CD8-positive, alpha-beta memory T cell (primary cell): ENCODE measurements around the gene RPN1. TPM values are rescaled to one million over a fixed set of nuclear protein-coding genes. Genes with fewer than 3 reads are reported as not detected.
A peak's percentile ranks its signal among the peaks of the same experiment; 100 is the strongest.

ENCODE experiments used
- CTCF ChIA-PET: fragments of 350-600 bp; sonication (Branson Sonifier 250); formaldehyde crosslinking; loops from one replicate; lab custom pipeline; 2021; ENCODE audit warnings: antibody characterized with exemption; lab: Charles Lee
- POLR2A ChIA-PET: fragments of 350-600 bp; sonication (Branson Sonifier 250); formaldehyde crosslinking; loops from one replicate; lab custom pipeline; 2021; ENCODE audit warnings: antibody characterized with exemption; lab: Charles Lee
- DNase-seq, 5 donors: peaks; one replicate each; pipeline versions ENCODE4 v3.0.0 to v3.0.0-alpha.2; 2020 to 2022; ENCODE audit warnings: mixed read lengths in 1 of 5
- H3K27ac ChIP-seq: one replicate; pipeline ENCODE4 v1.7.0; 2013; ENCODE audit warnings: low read depth, mild to moderate bottlenecking, low read length, moderate library complexity
- H3K27me3 ChIP-seq: 2 replicates; pipeline ENCODE4 v1.7.0; 2013; ENCODE audit warnings: low read length, mild to moderate bottlenecking; ENCODE audit not compliant: insufficient read depth, poor library complexity, severe bottlenecking
- H3K36me3 ChIP-seq: 2 replicates; pipeline ENCODE4 v1.7.0; 2013; ENCODE audit warnings: mild to moderate bottlenecking, low read length, moderate library complexity; ENCODE audit not compliant: insufficient read depth
- H3K4me1 ChIP-seq: 2 replicates; pipeline ENCODE4 v1.7.0; 2013; ENCODE audit warnings: mild to moderate bottlenecking, low read length, moderate library complexity; ENCODE audit not compliant: insufficient read depth
- H3K4me3 ChIP-seq: 2 replicates; pipeline ENCODE4 v1.7.0; 2013; ENCODE audit warnings: mild to moderate bottlenecking, low read length
- H3K9me3 ChIP-seq: 2 replicates; pipeline ENCODE4 v1.7.0; 2013; ENCODE audit warnings: mild to moderate bottlenecking, low read length
- H3K27ac Mint-ChIP-seq, 8 donors: one replicate each; pipeline ENCODE4 v1.8.0; 2020 to 2021; ENCODE audit warnings: mixed read lengths in 8 of 8, mild to moderate bottlenecking in 6 of 8, inconsistent platforms in 3 of 8, moderate library complexity in 3 of 8
- H3K27me3 Mint-ChIP-seq, 2 donors: one replicate each; pipeline ENCODE4 v1.8.0; 2020 to 2021; ENCODE audit warnings: mixed read lengths in 2 of 2, mild to moderate bottlenecking in 1 of 2, moderate library complexity in 1 of 2
- H3K36me3 Mint-ChIP-seq, 3 donors: one replicate each; pipeline ENCODE4 v1.8.0; 2020 to 2021; ENCODE audit warnings: mixed read lengths in 3 of 3, inconsistent platforms in 1 of 3, mild to moderate bottlenecking in 1 of 3
- H3K4me1 Mint-ChIP-seq, 3 donors: one replicate each; pipeline ENCODE4 v1.8.0; 2020 to 2021; ENCODE audit warnings: mixed read lengths in 3 of 3, inconsistent platforms in 1 of 3, mild to moderate bottlenecking in 1 of 3
- H3K4me3 Mint-ChIP-seq, 7 donors: one replicate each; pipeline ENCODE4 v1.8.0; 2020 to 2021; ENCODE audit warnings: mixed read lengths in 7 of 7, mild to moderate bottlenecking in 6 of 7, moderate library complexity in 4 of 7, inconsistent platforms in 2 of 7
- H3K9me3 Mint-ChIP-seq, 5 donors: one replicate each; pipeline ENCODE4 v1.8.0; 2020 to 2022; ENCODE audit warnings: mixed read lengths in 5 of 5, mild to moderate bottlenecking in 3 of 5, moderate library complexity in 2 of 5, inconsistent platforms in 1 of 5
- polyA plus RNA-seq: library from polyadenylated mRNA; unstranded; fragments of 300-500 nt; fragmentation: Illumina TruSeq; gene quantifications from one replicate; pipeline ENCODE4 v1.2.3, GENCODE V29; 2021
- total RNA-seq, 2 experiments: library from RNA; stranded (reverse); gene quantifications; one replicate each; pipeline ENCODE4 v1.2.3, GENCODE V29; 2021

The RPN1 gene
- total and polyA plus RNA-seq, 3 experiments from 2014 or later: 188 to 294 (median 194) TPM

- Mint-ChIP-seq H3K9me3 (no peaks in the 10 kb centered on the region), H3K4me1 (peaks cover 0 to 2% (median 0%) of the 10 kb centered on the region in 3 donors), H3K4me3 (no peak overlapping the region), H3K27ac (no peak overlapping the region), H3K36me3 (no peaks in the 10 kb centered on the region), H3K27me3 (peaks cover 0 to 5% of the 10 kb centered on the region in 2 donors)
- Histone ChIP-seq H3K27me3 (no peaks in the 10 kb centered on the region), H3K9me3 (no peaks in the 10 kb centered on the region), H3K4me3 (no peak overlapping the region), H3K27ac (no peak overlapping the region), H3K4me1 (no peaks in the 10 kb centered on the region), H3K36me3 (no peaks in the 10 kb centered on the region)
- no peak for DNase-seq
- POLR2A ChIA-PET: interaction anchor here (0.7 kb wide), 1 partner anchor 175 kb away, joined by 4 read pairs; no protein-coding TSS in a partner anchor
- CTCF ChIA-PET: interaction anchor here (0.8 to 5.7 kb wide), 4 partner anchors 12 to 178 kb away, joined by 4 to 51 read pairs (median 20); no protein-coding TSS in a partner anchor
Observed at GRCh38 chr3:128605091-128606046, 45.2 kb downstream of the RPN1 start.

- no peak overlapping the region for H3K27ac Mint-ChIP-seq
- Histone ChIP-seq H3K9me3 (no peaks in the 10 kb centered on the region), H3K4me1 (no peaks in the 10 kb centered on the region), H3K27me3 (no peaks in the 10 kb centered on the region), H3K36me3 (no peaks in the 10 kb centered on the region), H3K4me3 (no peak overlapping the region), H3K27ac (no peak overlapping the region)
- CTCF ChIA-PET: interaction anchor here (1.5 to 5.7 kb wide), 2 partner anchors 13 to 177 kb away, joined by 7 to 51 read pairs; no protein-coding TSS in a partner anchor
- H3K27me3 Mint-ChIP-seq: peaks cover 0 to 3% of the 10 kb centered on the region in 2 donors
- POLR2A ChIA-PET: no interaction called here
- H3K36me3 Mint-ChIP-seq: no peaks in the 10 kb centered on the region
- no peak overlapping the region for H3K4me3 Mint-ChIP-seq
- H3K4me1 Mint-ChIP-seq: peaks cover 0 to 2% (median 0%) of the 10 kb centered on the region in 3 donors
- DNase-seq: no peak
- no peaks in the 10 kb centered on the region for H3K9me3 Mint-ChIP-seq
Observed at GRCh38 chr3:128603811-128604775, 46.5 kb downstream of the RPN1 start.

GRCh38 chr3:128603313-128603712 is 47.3 kb downstream of the RPN1 start:
- Mint-ChIP-seq H3K4me1 (no peaks in the 10 kb centered on the region), H3K9me3 (no peaks in the 10 kb centered on the region), H3K4me3 (no peak overlapping the region), H3K27ac (no peak overlapping the region), H3K36me3 (no peaks in the 10 kb centered on the region), H3K27me3 (peaks cover 0 to 3% of the 10 kb centered on the region in 2 donors)
- ChIA-PET CTCF (no interaction called here), POLR2A (no interaction called here)
- no peaks in the 10 kb centered on the region for H3K4me1 ChIP-seq
- no peak overlapping the region for H3K27ac ChIP-seq
- no peaks in the 10 kb centered on the region for H3K36me3 ChIP-seq
- DNase-seq: no peak
- H3K9me3 ChIP-seq: no peaks in the 10 kb centered on the region
- no peak overlapping the region for H3K4me3 ChIP-seq
- H3K27me3 ChIP-seq: no peaks in the 10 kb centered on the region

GRCh38 chr3:128598884-128599664 is 51.5 kb downstream of the RPN1 start:
- H3K27me3 Mint-ChIP-seq: no peaks in the 10 kb centered on the region
- Histone ChIP-seq H3K4me1 (no peaks in the 10 kb centered on the region), H3K36me3 (no peaks in the 10 kb centered on the region), H3K27ac (no peak overlapping the region), H3K27me3 (no peaks in the 10 kb centered on the region), H3K4me3 (no peak overlapping the region), H3K9me3 (no peaks in the 10 kb centered on the region)
- DNase-seq: no peak
- ChIA-PET POLR2A (no interaction called here), CTCF (interaction anchor here (1.6 kb wide), 1 partner anchor 10 kb away, joined by 3 read pairs; no protein-coding TSS in a partner anchor)
- H3K4me3 Mint-ChIP-seq: no peak overlapping the region
- no peaks in the 10 kb centered on the region for H3K9me3 Mint-ChIP-seq
- H3K4me1 Mint-ChIP-seq: peaks cover 5 to 7% (median 7%) of the 10 kb centered on the region in 3 donors
- no peaks in the 10 kb centered on the region for H3K36me3 Mint-ChIP-seq
- peak overlapping the region in 1 of 8 donors; percentile 24 for H3K27ac Mint-ChIP-seq

GRCh38 chr3:128597900-128598299 is 52.7 kb downstream of the RPN1 start:
- no peak for DNase-seq
- Histone ChIP-seq H3K9me3 (no peaks in the 10 kb centered on the region), H3K27ac (no peak overlapping the region), H3K4me1 (no peaks in the 10 kb centered on the region), H3K27me3 (no peaks in the 10 kb centered on the region), H3K4me3 (no peak overlapping the region), H3K36me3 (no peaks in the 10 kb centered on the region)
- Mint-ChIP-seq H3K4me1 (peaks cover 5 to 7% (median 7%) of the 10 kb centered on the region in 3 donors), H3K36me3 (no peaks in the 10 kb centered on the region), H3K4me3 (no peak overlapping the region), H3K27me3 (no peaks in the 10 kb centered on the region), H3K27ac (peak overlapping the region in 2 of 8 donors; percentile 33 to 61), H3K9me3 (no peaks in the 10 kb centered on the region)
- POLR2A ChIA-PET: no interaction called here
- CTCF ChIA-PET: no interaction called here

- ChIA-PET POLR2A (interaction anchor here (0.7 kb wide), 1 partner anchor 286 kb away, joined by 4 read pairs; no protein-coding TSS in a partner anchor), CTCF (interaction anchor here (0.6 kb wide), 1 partner anchor 270 kb away, joined by 3 read pairs; no protein-coding TSS in a partner anchor)
- Mint-ChIP-seq H3K36me3 (peaks cover 0 to 1% (median 0%) of the 10 kb centered on the region in 3 donors), H3K4me1 (peaks cover 5 to 21% (median 17%) of the 10 kb centered on the region in 3 donors), H3K9me3 (peaks cover 0 to 5% (median 0%) of the 10 kb centered on the region in 5 donors), H3K27me3 (peaks cover 0 to 2% of the 10 kb centered on the region in 2 donors), H3K27ac (no peak overlapping the region), H3K4me3 (no peak overlapping the region)
- no peaks in the 10 kb centered on the region for H3K27me3 ChIP-seq
- H3K36me3 ChIP-seq: no peaks in the 10 kb centered on the region
- no peaks in the 10 kb centered on the region for H3K4me1 ChIP-seq
- H3K9me3 ChIP-seq: no peaks in the 10 kb centered on the region
- no peak overlapping the region for H3K27ac ChIP-seq
- no peak overlapping the region for H3K4me3 ChIP-seq
- no peak for DNase-seq
Observed at GRCh38 chr3:128592864-128593263, 57.8 kb downstream of the RPN1 start.
